Endodermal cell (in vitro differentiated cells): Measurements from ENCODE around the gene PLET1. TPM values are rescaled to one million over a fixed set of nuclear protein-coding genes. Genes with fewer than 3 reads are reported as not detected.

ENCODE experiments used
- DNase-seq: peaks from one replicate; pipeline ENCODE4 v3.0.0-alpha.2; 2017
- H3K27ac ChIP-seq: 2 replicates; pipeline ENCODE4 v1.5.1; 2013; ENCODE audit warnings: mild to moderate bottlenecking, low read depth, low read length, moderate library complexity
- H3K27me3 ChIP-seq: 2 replicates; pipeline ENCODE4 v1.6.1; 2013; ENCODE audit warnings: mild to moderate bottlenecking, low read length, moderate library complexity; ENCODE audit not compliant: insufficient read depth, control insufficient read depth, poor library complexity, severe bottlenecking
- H3K36me3 ChIP-seq: 2 replicates; pipeline ENCODE4 v1.7.0; 2013; ENCODE audit warnings: mild to moderate bottlenecking, low read length, moderate library complexity; ENCODE audit not compliant: control insufficient read depth, insufficient read depth
- H3K4me1 ChIP-seq: one replicate; pipeline ENCODE4 v1.7.0; 2013; ENCODE audit warnings: low read length; ENCODE audit not compliant: control insufficient read depth, insufficient read depth
- H3K4me3 ChIP-seq: 2 replicates; pipeline ENCODE4 v1.5.1; 2013; ENCODE audit warnings: mild to moderate bottlenecking, low read length, moderate library complexity
- H3K9ac ChIP-seq: 2 replicates; pipeline ENCODE4 v1.6.1; 2013; ENCODE audit warnings: mild to moderate bottlenecking, low read length, moderate library complexity; ENCODE audit not compliant: poor library complexity, severe bottlenecking; ENCODE audit errors: extremely low read depth
- H3K9me3 ChIP-seq: 2 replicates; pipeline ENCODE4 v1.6.1; 2013; ENCODE audit warnings: mild to moderate bottlenecking, low read length, moderate library complexity; ENCODE audit not compliant: control insufficient read depth
- H3K27ac Mint-ChIP-seq: 2 replicates; pipeline ENCODE4 v1.8.0; 2020; ENCODE audit warnings: mixed read lengths
- H3K27me3 Mint-ChIP-seq: 2 replicates; pipeline ENCODE4 v1.8.0; 2021; ENCODE audit warnings: mild to moderate bottlenecking, mixed read lengths; ENCODE audit not compliant: insufficient read depth
- H3K36me3 Mint-ChIP-seq: 2 replicates; pipeline ENCODE4 v1.8.0; 2020; ENCODE audit warnings: low read depth, mixed read lengths
- H3K4me1 Mint-ChIP-seq: 2 replicates; pipeline ENCODE4 v1.8.0; 2020; ENCODE audit warnings: mixed read lengths
- H3K4me3 Mint-ChIP-seq: 2 replicates; pipeline ENCODE4 v1.8.0; 2020; ENCODE audit warnings: mild to moderate bottlenecking, moderate library complexity, mixed read lengths
- H3K9me3 Mint-ChIP-seq: 2 replicates; pipeline ENCODE4 v1.8.0; 2020; ENCODE audit warnings: mild to moderate bottlenecking, mixed read lengths
- WGBS, 2 experiments: methylation state at CpG; one replicate each; pipeline versions ENCODE4 v1.1.5 to v1.1.7; 2013; ENCODE audit warnings: missing lambda C conversion rate in 2 of 2, mixed read lengths in 1 of 2; ENCODE audit not compliant: insufficient coverage in 1 of 2, insufficient read length in 1 of 2; 5-methylcytosine and 5-hydroxymethylcytosine counted together
- total RNA-seq, 2 donors: library from RNA; stranded (reverse); fragmentation: NEBNext Ultra II Directional in 1 of 2; extraction: Animal tissue kit (Norgen Biotek cat#: 25700) in 1 of 2; gene quantifications; 2 replicates in 1 of 2; 3 replicates in 1 of 2; pipeline ENCODE4 v1.2.1, GENCODE V29; 2021
- TF ChIP-seq, protein P1 (sequence below): fragments of 200-600 bp; sonication (generic); conservative IDR thresholded peaks from 2 replicates; pipeline ENCODE4 v1.5.0; 2021; ENCODE audit warnings: antibody characterized with exemption, mild to moderate bottlenecking

Gene PLET1
- total RNA-seq, 2 donors from 2014 or later = not detected

DNA sequence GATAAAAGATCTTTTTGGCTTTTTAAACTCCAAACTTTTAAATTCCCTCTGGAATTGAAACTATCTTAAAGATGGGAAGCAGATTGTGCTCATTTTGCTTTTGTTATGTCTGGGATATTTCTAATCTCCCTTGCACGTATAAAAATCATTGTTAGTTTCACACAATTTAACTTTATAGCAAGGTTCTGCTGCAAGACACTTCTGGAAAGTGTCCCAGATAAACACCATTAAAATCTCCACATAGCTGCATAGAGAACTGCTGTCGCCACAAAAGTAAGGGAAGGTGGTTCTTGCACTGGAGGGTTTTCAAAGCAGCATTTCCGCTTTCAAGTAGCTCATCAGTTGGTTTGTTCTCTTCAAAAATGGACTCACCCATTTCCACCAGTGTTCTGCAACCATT lies 22.6 kb downstream of the PLET1 start:
- 100% methylated on average over 1 to 3 of the region's 3 CpGs for WGBS, 2 experiments
- H3K9me3 ChIP-seq = peaks cover 11% of the 10 kb centered on the region
- peaks cover 5% of the 10 kb centered on the region for H3K9me3 Mint-ChIP-seq
- no peak overlapping the region for H3K9ac ChIP-seq
- peaks cover 68% of the 10 kb centered on the region for H3K36me3 Mint-ChIP-seq
- no peak overlapping the region for H3K4me3 Mint-ChIP-seq
- no peak overlapping the region for H3K27ac Mint-ChIP-seq
- TF ChIP-seq, protein P1, sequence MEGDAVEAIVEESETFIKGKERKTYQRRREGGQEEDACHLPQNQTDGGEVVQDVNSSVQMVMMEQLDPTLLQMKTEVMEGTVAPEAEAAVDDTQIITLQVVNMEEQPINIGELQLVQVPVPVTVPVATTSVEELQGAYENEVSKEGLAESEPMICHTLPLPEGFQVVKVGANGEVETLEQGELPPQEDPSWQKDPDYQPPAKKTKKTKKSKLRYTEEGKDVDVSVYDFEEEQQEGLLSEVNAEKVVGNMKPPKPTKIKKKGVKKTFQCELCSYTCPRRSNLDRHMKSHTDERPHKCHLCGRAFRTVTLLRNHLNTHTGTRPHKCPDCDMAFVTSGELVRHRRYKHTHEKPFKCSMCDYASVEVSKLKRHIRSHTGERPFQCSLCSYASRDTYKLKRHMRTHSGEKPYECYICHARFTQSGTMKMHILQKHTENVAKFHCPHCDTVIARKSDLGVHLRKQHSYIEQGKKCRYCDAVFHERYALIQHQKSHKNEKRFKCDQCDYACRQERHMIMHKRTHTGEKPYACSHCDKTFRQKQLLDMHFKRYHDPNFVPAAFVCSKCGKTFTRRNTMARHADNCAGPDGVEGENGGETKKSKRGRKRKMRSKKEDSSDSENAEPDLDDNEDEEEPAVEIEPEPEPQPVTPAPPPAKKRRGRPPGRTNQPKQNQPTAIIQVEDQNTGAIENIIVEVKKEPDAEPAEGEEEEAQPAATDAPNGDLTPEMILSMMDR = no peak
- no peak for DNase-seq
- H3K4me1 ChIP-seq = no peaks in the 10 kb centered on the region
- H3K27me3 ChIP-seq = no peaks in the 10 kb centered on the region
- H3K4me3 ChIP-seq = no peak overlapping the region
- H3K4me1 Mint-ChIP-seq = no peaks in the 10 kb centered on the region
- H3K27ac ChIP-seq = no peak overlapping the region
- H3K27me3 Mint-ChIP-seq = peaks cover 2% of the 10 kb centered on the region
- peaks cover 54% of the 10 kb centered on the region for H3K36me3 ChIP-seq

DNA sequence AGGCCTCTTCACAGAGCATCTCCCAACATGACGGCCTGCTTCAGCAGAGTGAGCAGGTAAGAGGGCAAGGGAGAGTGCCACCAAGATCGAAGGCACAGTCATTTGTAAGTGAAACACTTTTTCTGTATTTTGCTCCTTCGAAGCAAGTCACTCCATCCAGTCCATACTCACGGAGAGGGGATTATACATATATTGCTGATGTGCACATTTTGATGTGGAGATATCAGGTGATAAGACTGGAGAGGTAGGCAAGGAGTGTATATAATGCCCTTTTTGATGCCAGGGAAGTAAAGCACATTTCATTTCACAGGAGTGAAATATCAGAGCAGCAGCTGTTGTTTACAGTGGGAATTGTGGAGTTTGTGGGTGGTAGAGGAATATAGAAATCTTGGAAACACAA lies 23.2 kb downstream of the PLET1 start:
- DNase-seq = no peak
- no peaks in the 10 kb centered on the region for H3K27me3 ChIP-seq
- H3K4me1 ChIP-seq = no peaks in the 10 kb centered on the region
- H3K4me3 ChIP-seq = no peak overlapping the region
- H3K9me3 ChIP-seq = peaks cover 6% of the 10 kb centered on the region
- H3K36me3 ChIP-seq = peaks cover 58% of the 10 kb centered on the region
- no peak overlapping the region for H3K4me3 Mint-ChIP-seq
- H3K36me3 Mint-ChIP-seq = peaks cover 62% of the 10 kb centered on the region
- H3K27ac ChIP-seq = no peak overlapping the region
- TF ChIP-seq, protein P1 = no peak
- H3K4me1 Mint-ChIP-seq = peaks cover 4% of the 10 kb centered on the region
- no peak overlapping the region for H3K27ac Mint-ChIP-seq
- H3K9me3 Mint-ChIP-seq = no peaks in the 10 kb centered on the region
- H3K27me3 Mint-ChIP-seq = no peaks in the 10 kb centered on the region
- WGBS, 2 experiments = 95 to 97% methylated on average over 4 of the region's 4 CpGs
- no peak overlapping the region for H3K9ac ChIP-seq

DNA sequence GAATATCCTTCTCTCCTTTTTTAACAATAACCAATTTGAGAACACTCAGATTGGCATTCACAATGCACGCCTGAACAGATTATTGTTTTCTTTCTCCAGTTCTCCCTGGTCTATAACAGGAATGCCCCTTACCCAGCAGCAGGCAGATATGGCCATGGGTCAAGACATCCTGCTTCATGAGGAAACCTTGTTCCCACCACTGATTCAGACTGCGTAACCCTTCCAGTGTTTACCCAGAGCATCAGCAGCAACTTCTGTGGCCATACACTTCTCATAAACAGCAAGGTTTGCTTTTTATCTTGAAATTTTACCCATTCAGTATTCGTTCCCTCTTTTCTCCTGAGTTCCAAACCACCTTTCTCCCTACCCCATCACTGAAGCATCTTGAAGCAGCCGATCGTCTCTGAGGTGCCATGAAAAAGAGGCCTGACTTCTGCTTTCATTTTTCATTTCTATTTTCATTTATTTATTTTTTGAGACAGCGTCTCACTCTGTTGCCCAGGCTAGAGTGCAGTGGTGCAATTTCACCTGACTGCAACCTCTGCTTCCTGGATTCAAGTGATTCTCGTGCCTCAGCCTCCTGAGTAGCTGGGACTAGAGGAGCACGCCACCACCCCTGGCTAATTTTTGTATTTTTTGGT lies 24.8 kb downstream of the PLET1 start:
- H3K27ac ChIP-seq = no peak overlapping the region
- peaks cover 58% of the 10 kb centered on the region for H3K36me3 ChIP-seq
- H3K27me3 ChIP-seq = no peaks in the 10 kb centered on the region
- peaks cover 6% of the 10 kb centered on the region for H3K4me1 Mint-ChIP-seq
- peaks cover 59% of the 10 kb centered on the region for H3K36me3 Mint-ChIP-seq
- no peak overlapping the region for H3K4me3 Mint-ChIP-seq
- no peak for DNase-seq
- H3K4me3 ChIP-seq = no peak overlapping the region
- no peak overlapping the region for H3K9ac ChIP-seq
- no peak overlapping the region for H3K27ac Mint-ChIP-seq
- H3K4me1 ChIP-seq = no peaks in the 10 kb centered on the region
- TF ChIP-seq, protein P1 = no peak
- no peaks in the 10 kb centered on the region for H3K9me3 Mint-ChIP-seq
- 94 to 95% methylated on average over 7 to 8 of the region's 8 CpGs for WGBS, 2 experiments
- H3K9me3 ChIP-seq = no peaks in the 10 kb centered on the region
- no peaks in the 10 kb centered on the region for H3K27me3 Mint-ChIP-seq
